ENCODE results near the gene PLCB4.

Gene PLCB4

DNA sequence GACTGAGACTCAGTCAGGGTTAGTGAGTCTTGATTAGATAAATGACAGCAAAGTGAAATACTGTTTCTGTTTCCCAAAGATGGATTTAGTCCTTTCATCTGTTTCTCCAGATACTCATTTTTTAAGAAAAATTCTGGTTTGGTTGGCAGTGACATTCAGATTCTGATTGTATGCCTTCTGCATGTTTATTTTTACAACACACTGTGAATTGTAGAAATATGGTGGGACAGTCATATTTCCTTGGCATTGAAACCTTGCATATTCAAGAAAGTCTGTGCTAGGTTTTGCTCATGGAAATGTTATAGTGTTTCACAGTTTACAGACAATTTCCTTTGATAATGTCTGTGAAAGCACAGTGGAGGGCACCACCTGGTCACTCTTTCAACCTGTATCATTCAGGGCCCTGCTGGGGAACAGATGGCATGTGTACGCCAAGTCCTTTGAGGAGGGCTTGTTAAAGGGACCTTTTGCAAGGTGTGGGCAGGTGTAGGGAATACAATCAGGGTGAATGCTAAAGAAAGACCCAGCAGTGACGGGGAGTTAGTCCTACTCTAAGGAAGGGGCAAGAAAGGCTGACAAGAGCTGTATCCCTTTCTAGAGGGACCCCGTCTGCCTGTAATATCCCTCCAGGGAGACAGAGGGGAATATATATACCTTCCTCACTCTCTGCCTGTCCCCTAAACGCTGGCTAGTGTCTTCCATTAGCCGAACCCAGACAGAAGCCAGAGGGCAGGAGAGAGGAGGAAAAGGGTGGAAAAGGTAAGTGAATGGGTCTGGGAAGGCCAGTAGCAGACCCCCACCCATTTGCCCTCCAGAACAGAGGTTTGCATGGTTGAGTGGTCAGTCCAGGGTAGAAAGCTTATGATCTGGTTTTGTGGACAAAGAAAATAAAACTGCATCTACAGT lies 10.2 kb downstream of the PLCB4 start:
- TF ChIP-seq, protein P1, sequence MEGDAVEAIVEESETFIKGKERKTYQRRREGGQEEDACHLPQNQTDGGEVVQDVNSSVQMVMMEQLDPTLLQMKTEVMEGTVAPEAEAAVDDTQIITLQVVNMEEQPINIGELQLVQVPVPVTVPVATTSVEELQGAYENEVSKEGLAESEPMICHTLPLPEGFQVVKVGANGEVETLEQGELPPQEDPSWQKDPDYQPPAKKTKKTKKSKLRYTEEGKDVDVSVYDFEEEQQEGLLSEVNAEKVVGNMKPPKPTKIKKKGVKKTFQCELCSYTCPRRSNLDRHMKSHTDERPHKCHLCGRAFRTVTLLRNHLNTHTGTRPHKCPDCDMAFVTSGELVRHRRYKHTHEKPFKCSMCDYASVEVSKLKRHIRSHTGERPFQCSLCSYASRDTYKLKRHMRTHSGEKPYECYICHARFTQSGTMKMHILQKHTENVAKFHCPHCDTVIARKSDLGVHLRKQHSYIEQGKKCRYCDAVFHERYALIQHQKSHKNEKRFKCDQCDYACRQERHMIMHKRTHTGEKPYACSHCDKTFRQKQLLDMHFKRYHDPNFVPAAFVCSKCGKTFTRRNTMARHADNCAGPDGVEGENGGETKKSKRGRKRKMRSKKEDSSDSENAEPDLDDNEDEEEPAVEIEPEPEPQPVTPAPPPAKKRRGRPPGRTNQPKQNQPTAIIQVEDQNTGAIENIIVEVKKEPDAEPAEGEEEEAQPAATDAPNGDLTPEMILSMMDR (IDR thresholded peaks at IDR 0.05; ENCODE audit: extremely low read depth, insufficient read depth, missing control alignments), result no peak
- DNase-seq (ENCODE audit: low spot score), result no peak
- in situ Hi-C loops (cut with MboI; ENCODE audit: low pct_unique_long_range_greater_than_20kb, low sequenced_read_pairs, unreplicated experiment), result no loop called here

DNA sequence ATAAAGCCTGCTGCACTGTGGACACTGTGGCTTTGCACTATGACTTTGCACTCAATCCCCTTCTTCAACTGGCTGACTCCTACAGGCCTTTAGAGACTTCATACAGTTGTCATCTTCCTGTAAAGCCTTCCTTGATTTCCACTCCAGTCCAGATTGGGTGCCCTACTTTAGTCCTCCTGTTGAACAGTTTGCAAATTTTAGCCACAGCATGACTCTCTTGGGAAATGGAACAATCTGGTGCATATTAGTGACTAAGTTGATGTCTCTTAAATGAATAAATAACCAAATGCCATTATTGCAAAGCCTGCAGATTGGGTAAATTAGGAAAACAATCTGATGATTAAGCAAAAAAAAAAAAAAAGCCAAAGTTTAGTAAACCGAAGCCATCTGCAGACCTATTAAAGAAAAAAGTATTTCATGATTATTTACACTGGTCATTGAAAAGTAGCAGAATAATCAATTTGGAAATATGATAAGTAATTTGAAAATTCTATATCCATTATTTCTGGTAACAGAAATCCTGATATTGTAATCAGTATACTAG lies 12.6 kb downstream of the PLCB4 start:
- in situ Hi-C loops (cut with MboI; ENCODE audit: low pct_unique_long_range_greater_than_20kb, low sequenced_read_pairs, unreplicated experiment), result no loop called here
- TF ChIP-seq, protein P1 (IDR thresholded peaks at IDR 0.05; ENCODE audit: extremely low read depth, insufficient read depth, missing control alignments), result no peak
- DNase-seq (ENCODE audit: low spot score), result no peak

- TF ChIP-seq, protein P1 (IDR thresholded peaks at IDR 0.05; ENCODE audit: extremely low read depth, insufficient read depth, missing control alignments), result no peak
- in situ Hi-C loops (cut with MboI; ENCODE audit: low pct_unique_long_range_greater_than_20kb, low sequenced_read_pairs, unreplicated experiment), result no loop called here
Observed at GRCh38 chr20:9082741-9083140, 13.9 kb downstream of the PLCB4 start.

DNA sequence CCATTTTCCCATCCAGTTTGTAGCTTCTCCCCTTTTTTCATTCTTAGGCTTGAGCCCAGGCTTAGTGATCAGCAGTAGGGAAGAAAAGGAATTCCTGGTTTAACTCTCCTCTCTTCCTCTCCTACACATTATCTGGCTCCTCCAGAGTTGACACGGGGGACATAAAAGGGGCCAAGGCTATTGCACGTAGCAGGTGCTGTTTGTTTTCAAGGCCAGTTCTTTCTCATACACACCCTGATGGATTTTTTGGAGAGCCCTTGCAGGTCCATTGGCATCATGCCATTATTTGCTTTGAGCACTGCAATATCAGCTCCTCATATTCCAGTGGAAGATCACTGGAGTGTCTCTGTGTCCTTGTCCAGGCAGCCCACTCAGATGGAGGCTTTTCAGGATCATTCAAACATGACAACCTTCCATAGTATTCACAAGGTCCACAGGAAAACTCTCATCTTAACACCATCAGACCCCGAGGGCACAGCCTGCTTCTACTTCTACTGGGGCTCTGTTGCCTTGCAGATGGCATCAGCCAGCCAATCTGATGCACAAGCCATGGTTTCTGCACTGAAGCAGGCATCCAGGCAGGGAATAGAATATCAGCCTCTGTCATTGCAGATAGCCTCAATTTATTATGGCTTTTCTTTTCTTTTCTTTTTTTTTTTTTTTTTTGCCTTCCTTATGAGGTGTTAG lies 18.8 kb downstream of the PLCB4 start:
- no peak for DNase-seq (ENCODE audit: low spot score)
- in situ Hi-C loops (cut with MboI; ENCODE audit: low pct_unique_long_range_greater_than_20kb, low sequenced_read_pairs, unreplicated experiment), result no loop called here
- TF ChIP-seq, protein P1 (IDR thresholded peaks at IDR 0.05; ENCODE audit: extremely low read depth, insufficient read depth, missing control alignments), result no peak

More at GRCh38 chr20:9082741-9083140, 13.9 kb downstream of the PLCB4 start:
- DNase-seq (ENCODE audit: low spot score), result no peak

- no peak for DNase-seq (ENCODE audit: low spot score)
- TF ChIP-seq, protein P1 (IDR thresholded peaks at IDR 0.05; ENCODE audit: extremely low read depth, insufficient read depth, missing control alignments), result no peak
- in situ Hi-C loops (cut with MboI; ENCODE audit: low pct_unique_long_range_greater_than_20kb, low sequenced_read_pairs, unreplicated experiment), result no loop called here
Observed at GRCh38 chr20:9088556-9088955, 19.7 kb downstream of the PLCB4 start.

- no peak for DNase-seq (ENCODE audit: low spot score)
- TF ChIP-seq, protein P1 (IDR thresholded peaks at IDR 0.05; ENCODE audit: extremely low read depth, insufficient read depth, missing control alignments), result no peak
- in situ Hi-C loops (cut with MboI; ENCODE audit: low pct_unique_long_range_greater_than_20kb, low sequenced_read_pairs, unreplicated experiment), result no loop called here
Observed at GRCh38 chr20:9092113-9092512, 23.2 kb downstream of the PLCB4 start.

All from GM13977 (cell line).